HEK293 (cell line): ENCODE measurements around the gene STN1.

Experiments
- CTCF ChIA-PET: fragments of 350-600 bp; formaldehyde crosslinking; extraction: SDS; loops from one replicate; lab custom pipeline; 2021; ENCODE audit warnings: antibody characterized with exemption; lab: Yijun Ruan, JAX
- POLR2A ChIA-PET: fragments of 300-600 bp; formaldehyde crosslinking; extraction: SDS; loops from one replicate; lab custom pipeline; 2020; ENCODE audit warnings: antibody characterized with exemption, inconsistent platforms; lab: Yijun Ruan, JAX
- H3K27ac ChIP-seq: fragments of 200-500 bp; sonication (Bioruptor generic); 2 replicates; pipeline ENCODE4 v1.5.1; 2014; ENCODE audit warnings: low read depth, low read length, control low read depth, inconsistent platforms; ENCODE audit errors: extremely low read depth
- H3K36me3 ChIP-seq, 2 experiments: fragments of 200-500 bp in 1 of 2; sonication (Bioruptor generic) in 1 of 2; 1 replicate in 1 of 2; 2 replicates in 1 of 2; pipeline ENCODE4 v1.5.1; 2014 to 2017; ENCODE audit warnings: inconsistent platforms in 2 of 2, low read length in 2 of 2; ENCODE audit not compliant: control insufficient read depth in 2 of 2, insufficient read depth in 1 of 2
- H3K4me1 ChIP-seq: fragments of 200-500 bp; sonication (Bioruptor generic); 2 replicates; pipeline ENCODE4 v1.5.1; 2014; ENCODE audit warnings: mild to moderate bottlenecking, low read length, inconsistent platforms; ENCODE audit not compliant: control insufficient read depth, insufficient read depth
- H3K4me3 ChIP-seq: 2 replicates; pipeline ENCODE4 v1.5.1; 2011; ENCODE audit warnings: low read depth, mild to moderate bottlenecking, control low read depth, low read length, moderate library complexity
- H3K9me3 ChIP-seq: fragments of 200-500 bp; sonication (Bioruptor generic); 2 replicates; pipeline ENCODE4 v1.5.1; 2014; ENCODE audit warnings: low read depth, low read length, inconsistent platforms; ENCODE audit not compliant: control insufficient read depth, insufficient read depth
- BCL11A ChIP-seq: fragments of 450-650 bp; formaldehyde crosslinking; IDR thresholded peaks from 2 replicates; pipeline ENCODE4 v1.5.1; 2016; ENCODE audit warnings: low read depth, missing biosample characterization, missing genetic modification characterization
- GLIS1 ChIP-seq: fragments of 450-650 bp; formaldehyde crosslinking; IDR thresholded peaks from 2 replicates; pipeline ENCODE4 v1.5.1; 2016; ENCODE audit warnings: missing biosample characterization, missing genetic modification characterization
- GLIS2 ChIP-seq: fragments of 450-650 bp; formaldehyde crosslinking; IDR thresholded peaks from 2 replicates; pipeline ENCODE4 v1.5.1; 2016; ENCODE audit warnings: missing biosample characterization, missing genetic modification characterization
- PRDM1 ChIP-seq: fragments of 450-650 bp; formaldehyde crosslinking; IDR thresholded peaks from 2 replicates; pipeline ENCODE4; 2016; ENCODE audit warnings: missing biosample characterization, missing genetic modification characterization
- ZBTB17 ChIP-seq: fragments of 450-650 bp; formaldehyde crosslinking; IDR thresholded peaks from 2 replicates; pipeline ENCODE4 v1.5.1; 2016; ENCODE audit warnings: missing biosample characterization, missing genetic modification characterization
- ZNF23 ChIP-seq: fragments of 450-650 bp; formaldehyde crosslinking; IDR thresholded peaks from 2 replicates; pipeline ENCODE4 v1.5.1; 2016; ENCODE audit warnings: missing biosample characterization, missing genetic modification characterization, borderline replicate concordance
- ZNF473 ChIP-seq: fragments of 450-650 bp; formaldehyde crosslinking; IDR thresholded peaks from 2 replicates; pipeline ENCODE4 v1.5.1; 2017; ENCODE audit warnings: missing biosample characterization, missing genetic modification characterization
- ZNF514 ChIP-seq: fragments of 450-650 bp; formaldehyde crosslinking; IDR thresholded peaks from 2 replicates; pipeline ENCODE4 v1.5.1; 2016; ENCODE audit warnings: missing biosample characterization, missing genetic modification characterization
- ZNF548 ChIP-seq: fragments of 450-650 bp; formaldehyde crosslinking; IDR thresholded peaks from 2 replicates; pipeline ENCODE4 v1.5.1; 2016; ENCODE audit warnings: missing biosample characterization, missing genetic modification characterization
- ZNF555 ChIP-seq: fragments of 450-650 bp; formaldehyde crosslinking; conservative IDR thresholded peaks from 2 replicates; pipeline ENCODE4 v1.5.1; 2017; ENCODE audit warnings: missing biosample characterization, mild to moderate bottlenecking, missing genetic modification characterization, inconsistent platforms
- ZNF768 ChIP-seq: fragments of 450-650 bp; formaldehyde crosslinking; IDR thresholded peaks from 2 replicates; pipeline ENCODE4 v1.5.1; 2018; ENCODE audit warnings: missing biosample characterization, mild to moderate bottlenecking, missing genetic modification characterization
- ZSCAN16 ChIP-seq: fragments of 450-650 bp; formaldehyde crosslinking; IDR thresholded peaks from 2 replicates; pipeline ENCODE4 v1.5.1; 2016; ENCODE audit warnings: missing biosample characterization, missing genetic modification characterization
- TF ChIP-seq, protein P1 (sequence below): fragments of 450-650 bp; formaldehyde crosslinking; IDR thresholded peaks from 2 replicates; pipeline ENCODE4 v1.5.1; 2016; ENCODE audit warnings: missing biosample characterization, missing genetic modification characterization
- TF ChIP-seq, protein P2 (sequence below): fragments of 450-650 bp; formaldehyde crosslinking; IDR thresholded peaks from 2 replicates; pipeline ENCODE4 v1.5.1; 2016; ENCODE audit warnings: missing biosample characterization, missing genetic modification characterization, borderline replicate concordance
- TF ChIP-seq, protein P3 (sequence below): fragments of 450-650 bp; formaldehyde crosslinking; IDR thresholded peaks from 2 replicates; pipeline ENCODE4 v1.5.1; 2016; ENCODE audit warnings: missing biosample characterization, missing genetic modification characterization
- TF ChIP-seq, protein P4 (sequence below): fragments of 450-650 bp; formaldehyde crosslinking; IDR thresholded peaks from 2 replicates; pipeline ENCODE4 v1.5.1; 2016; ENCODE audit warnings: missing biosample characterization, missing genetic modification characterization
- TF ChIP-seq, protein P5 (sequence below): fragments of 450-650 bp; IDR thresholded peaks from 2 replicates; pipeline ENCODE4 v1.5.1; 2018; ENCODE audit warnings: missing biosample characterization, mild to moderate bottlenecking, missing genetic modification characterization

Gene STN1

DNA sequence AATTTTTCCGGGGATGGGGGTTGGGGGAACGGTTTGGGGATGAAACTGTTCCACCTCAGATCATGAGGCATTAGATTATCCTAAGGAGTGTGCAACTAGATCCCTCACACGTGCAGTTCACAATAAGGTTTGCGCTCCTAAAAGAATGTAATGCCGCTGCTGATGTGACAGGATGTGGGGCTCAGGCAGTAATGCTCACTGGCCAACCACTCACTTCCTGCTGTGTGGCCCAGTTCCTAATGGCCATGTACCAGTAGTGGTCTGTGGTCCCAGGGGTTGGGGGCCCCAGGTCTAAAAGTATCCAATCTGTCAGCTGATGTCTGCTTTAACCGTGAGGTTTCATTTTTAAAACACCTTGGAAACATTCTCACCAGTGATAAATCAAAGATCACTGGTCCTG, 2.2 kb downstream of the STN1 start:
- Histone ChIP-seq H3K9me3 (no peaks in the 10 kb centered on the region), H3K36me3 (peaks cover 0 to 11% of the 10 kb centered on the region in 2 experiments; a peak in 1 of 3 replicates), H3K27ac (no peak overlapping the region; the same call in 1 of the 2 replicates)
- POLR2A ChIA-PET = interaction anchor here (0.7 to 2.3 kb wide), 2 partner anchors 8 to 16 kb away, joined by 5 to 11 read pairs; no protein-coding TSS in a partner anchor
- CTCF ChIA-PET = no interaction called here
- TF ChIP-seq ZNF768 (no peak), ZNF514 (tag by site-specific recombination) (no peak), GLIS2 (tag by site-specific recombination) (no peak), BCL11A (tag by site-specific recombination) (no peak), ZNF473 (tag by site-specific recombination) (no peak), ZSCAN16 (tag by site-specific recombination) (no peak), PRDM1 (tag by site-specific recombination) (no peak), GLIS1 (no peak), ZNF548 (tag by site-specific recombination) (no peak), ZNF23 (tag by site-specific recombination) (no peak), ZNF555 (tag by site-specific recombination) (no peak)
- TF ChIP-seq, protein P1, sequence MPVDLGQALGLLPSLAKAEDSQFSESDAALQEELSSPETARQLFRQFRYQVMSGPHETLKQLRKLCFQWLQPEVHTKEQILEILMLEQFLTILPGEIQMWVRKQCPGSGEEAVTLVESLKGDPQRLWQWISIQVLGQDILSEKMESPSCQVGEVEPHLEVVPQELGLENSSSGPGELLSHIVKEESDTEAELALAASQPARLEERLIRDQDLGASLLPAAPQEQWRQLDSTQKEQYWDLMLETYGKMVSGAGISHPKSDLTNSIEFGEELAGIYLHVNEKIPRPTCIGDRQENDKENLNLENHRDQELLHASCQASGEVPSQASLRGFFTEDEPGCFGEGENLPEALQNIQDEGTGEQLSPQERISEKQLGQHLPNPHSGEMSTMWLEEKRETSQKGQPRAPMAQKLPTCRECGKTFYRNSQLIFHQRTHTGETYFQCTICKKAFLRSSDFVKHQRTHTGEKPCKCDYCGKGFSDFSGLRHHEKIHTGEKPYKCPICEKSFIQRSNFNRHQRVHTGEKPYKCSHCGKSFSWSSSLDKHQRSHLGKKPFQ (tag by site-specific recombination) = no peak
- TF ChIP-seq, protein P2, sequence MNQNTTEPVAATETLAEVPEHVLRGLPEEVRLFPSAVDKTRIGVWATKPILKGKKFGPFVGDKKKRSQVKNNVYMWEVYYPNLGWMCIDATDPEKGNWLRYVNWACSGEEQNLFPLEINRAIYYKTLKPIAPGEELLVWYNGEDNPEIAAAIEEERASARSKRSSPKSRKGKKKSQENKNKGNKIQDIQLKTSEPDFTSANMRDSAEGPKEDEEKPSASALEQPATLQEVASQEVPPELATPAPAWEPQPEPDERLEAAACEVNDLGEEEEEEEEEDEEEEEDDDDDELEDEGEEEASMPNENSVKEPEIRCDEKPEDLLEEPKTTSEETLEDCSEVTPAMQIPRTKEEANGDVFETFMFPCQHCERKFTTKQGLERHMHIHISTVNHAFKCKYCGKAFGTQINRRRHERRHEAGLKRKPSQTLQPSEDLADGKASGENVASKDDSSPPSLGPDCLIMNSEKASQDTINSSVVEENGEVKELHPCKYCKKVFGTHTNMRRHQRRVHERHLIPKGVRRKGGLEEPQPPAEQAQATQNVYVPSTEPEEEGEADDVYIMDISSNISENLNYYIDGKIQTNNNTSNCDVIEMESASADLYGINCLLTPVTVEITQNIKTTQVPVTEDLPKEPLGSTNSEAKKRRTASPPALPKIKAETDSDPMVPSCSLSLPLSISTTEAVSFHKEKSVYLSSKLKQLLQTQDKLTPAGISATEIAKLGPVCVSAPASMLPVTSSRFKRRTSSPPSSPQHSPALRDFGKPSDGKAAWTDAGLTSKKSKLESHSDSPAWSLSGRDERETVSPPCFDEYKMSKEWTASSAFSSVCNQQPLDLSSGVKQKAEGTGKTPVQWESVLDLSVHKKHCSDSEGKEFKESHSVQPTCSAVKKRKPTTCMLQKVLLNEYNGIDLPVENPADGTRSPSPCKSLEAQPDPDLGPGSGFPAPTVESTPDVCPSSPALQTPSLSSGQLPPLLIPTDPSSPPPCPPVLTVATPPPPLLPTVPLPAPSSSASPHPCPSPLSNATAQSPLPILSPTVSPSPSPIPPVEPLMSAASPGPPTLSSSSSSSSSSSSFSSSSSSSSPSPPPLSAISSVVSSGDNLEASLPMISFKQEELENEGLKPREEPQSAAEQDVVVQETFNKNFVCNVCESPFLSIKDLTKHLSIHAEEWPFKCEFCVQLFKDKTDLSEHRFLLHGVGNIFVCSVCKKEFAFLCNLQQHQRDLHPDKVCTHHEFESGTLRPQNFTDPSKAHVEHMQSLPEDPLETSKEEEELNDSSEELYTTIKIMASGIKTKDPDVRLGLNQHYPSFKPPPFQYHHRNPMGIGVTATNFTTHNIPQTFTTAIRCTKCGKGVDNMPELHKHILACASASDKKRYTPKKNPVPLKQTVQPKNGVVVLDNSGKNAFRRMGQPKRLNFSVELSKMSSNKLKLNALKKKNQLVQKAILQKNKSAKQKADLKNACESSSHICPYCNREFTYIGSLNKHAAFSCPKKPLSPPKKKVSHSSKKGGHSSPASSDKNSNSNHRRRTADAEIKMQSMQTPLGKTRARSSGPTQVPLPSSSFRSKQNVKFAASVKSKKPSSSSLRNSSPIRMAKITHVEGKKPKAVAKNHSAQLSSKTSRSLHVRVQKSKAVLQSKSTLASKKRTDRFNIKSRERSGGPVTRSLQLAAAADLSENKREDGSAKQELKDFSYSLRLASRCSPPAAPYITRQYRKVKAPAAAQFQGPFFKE = no peak
- TF ChIP-seq, protein P3, sequence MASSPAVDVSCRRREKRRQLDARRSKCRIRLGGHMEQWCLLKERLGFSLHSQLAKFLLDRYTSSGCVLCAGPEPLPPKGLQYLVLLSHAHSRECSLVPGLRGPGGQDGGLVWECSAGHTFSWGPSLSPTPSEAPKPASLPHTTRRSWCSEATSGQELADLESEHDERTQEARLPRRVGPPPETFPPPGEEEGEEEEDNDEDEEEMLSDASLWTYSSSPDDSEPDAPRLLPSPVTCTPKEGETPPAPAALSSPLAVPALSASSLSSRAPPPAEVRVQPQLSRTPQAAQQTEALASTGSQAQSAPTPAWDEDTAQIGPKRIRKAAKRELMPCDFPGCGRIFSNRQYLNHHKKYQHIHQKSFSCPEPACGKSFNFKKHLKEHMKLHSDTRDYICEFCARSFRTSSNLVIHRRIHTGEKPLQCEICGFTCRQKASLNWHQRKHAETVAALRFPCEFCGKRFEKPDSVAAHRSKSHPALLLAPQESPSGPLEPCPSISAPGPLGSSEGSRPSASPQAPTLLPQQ (tag by site-specific recombination) = no peak
- TF ChIP-seq, protein P4, sequence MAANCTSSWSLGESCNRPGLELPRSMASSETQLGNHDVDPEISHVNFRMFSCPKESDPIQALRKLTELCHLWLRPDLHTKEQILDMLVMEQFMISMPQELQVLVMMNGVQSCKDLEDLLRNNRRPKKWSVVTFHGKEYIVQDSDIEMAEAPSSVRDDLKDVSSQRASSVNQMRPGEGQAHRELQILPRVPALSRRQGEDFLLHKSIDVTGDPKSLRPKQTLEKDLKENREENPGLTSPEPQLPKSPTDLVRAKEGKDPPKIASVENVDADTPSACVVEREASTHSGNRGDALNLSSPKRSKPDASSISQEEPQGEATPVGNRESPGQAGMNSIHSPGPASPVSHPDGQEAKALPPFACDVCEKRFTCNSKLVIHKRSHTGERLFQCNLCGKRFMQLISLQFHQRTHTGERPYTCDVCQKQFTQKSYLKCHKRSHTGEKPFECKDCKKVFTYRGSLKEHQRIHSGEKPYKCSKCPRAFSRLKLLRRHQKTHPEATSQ (tag by site-specific recombination) = no peak
- TF ChIP-seq, all 188 proteins: peak for 0
- H3K4me3 ChIP-seq = no peak overlapping the region
- H3K4me1 ChIP-seq = peaks cover 12% of the 10 kb centered on the region

DNA sequence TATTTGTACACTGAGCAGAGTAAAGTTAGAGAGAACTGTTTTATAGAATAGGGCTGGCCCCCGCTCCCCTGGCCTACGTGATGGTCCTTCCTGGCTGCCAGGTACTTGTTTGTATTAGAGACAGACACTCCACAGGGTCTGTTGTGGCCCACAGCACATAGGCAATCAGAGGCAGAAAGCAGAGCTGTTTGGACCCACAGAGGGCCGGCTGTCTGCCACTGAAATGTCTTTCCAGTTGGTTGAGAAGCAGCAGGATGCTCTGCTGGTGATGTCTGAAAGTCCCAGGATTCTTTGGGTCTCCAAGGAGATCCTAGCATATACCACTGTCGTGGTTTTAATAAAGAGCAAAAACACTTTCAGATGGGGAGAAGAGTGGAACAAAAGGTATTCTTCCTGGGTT, 5.2 kb downstream of the STN1 start:
- Histone ChIP-seq H3K36me3 (peaks cover 0 to 11% of the 10 kb centered on the region in 2 experiments; a peak in 1 of 3 replicates), H3K9me3 (no peaks in the 10 kb centered on the region), H3K27ac (no peak overlapping the region), H3K4me3 (no peak overlapping the region)
- POLR2A ChIA-PET = no interaction called here
- peak; percentile 55; the same call in 1 of the 2 replicates for TF ChIP-seq ZBTB17 (tag by site-specific recombination)
- TF ChIP-seq, protein P5, sequence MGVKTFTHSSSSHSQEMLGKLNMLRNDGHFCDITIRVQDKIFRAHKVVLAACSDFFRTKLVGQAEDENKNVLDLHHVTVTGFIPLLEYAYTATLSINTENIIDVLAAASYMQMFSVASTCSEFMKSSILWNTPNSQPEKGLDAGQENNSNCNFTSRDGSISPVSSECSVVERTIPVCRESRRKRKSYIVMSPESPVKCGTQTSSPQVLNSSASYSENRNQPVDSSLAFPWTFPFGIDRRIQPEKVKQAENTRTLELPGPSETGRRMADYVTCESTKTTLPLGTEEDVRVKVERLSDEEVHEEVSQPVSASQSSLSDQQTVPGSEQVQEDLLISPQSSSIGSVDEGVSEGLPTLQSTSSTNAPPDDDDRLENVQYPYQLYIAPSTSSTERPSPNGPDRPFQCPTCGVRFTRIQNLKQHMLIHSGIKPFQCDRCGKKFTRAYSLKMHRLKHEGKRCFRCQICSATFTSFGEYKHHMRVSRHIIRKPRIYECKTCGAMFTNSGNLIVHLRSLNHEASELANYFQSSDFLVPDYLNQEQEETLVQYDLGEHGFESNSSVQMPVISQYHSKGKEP (tag by site-specific recombination) = no peak
- TF ChIP-seq, all 188 proteins: peak for 1
- H3K4me1 ChIP-seq = peaks cover 12% of the 10 kb centered on the region; the same call in 1 of the 2 replicates
- CTCF ChIA-PET = no interaction called here
